Motor neuron (in vitro differentiated cells): ENCODE data around the gene DSCAML1. TPM values are rescaled to one million over a fixed set of nuclear protein-coding genes. Genes with fewer than 3 reads are reported as not detected.

Experiments used
- ATAC-seq, 8 experiments: fragments of 200-7000 bp; cut with Tn5 transposase; replicated peaks in 6 of 8; 2 replicates each; pipeline ENCODE4 v1.8.0; 2021; ENCODE audit warnings: mild to moderate bottlenecking in 8 of 8, moderate library complexity in 8 of 8
- H3K27ac ChIP-seq, 2 donors: fragments of 250-450 bp; sonication (Bioruptor Pico); 2 replicates each; pipeline ENCODE4 v1.9.0; 2021; ENCODE audit warnings: antibody characterized with exemption in 2 of 2, mild to moderate bottlenecking in 2 of 2, moderate library complexity in 1 of 2
- H3K4me1 ChIP-seq, 2 donors: fragments of 250-450 bp; sonication (Bioruptor Pico); replicated peaks in 1 of 2; 2 replicates each; pipeline ENCODE4 v1.6.1; 2021; ENCODE audit warnings: antibody characterized with exemption in 2 of 2, mild to moderate bottlenecking in 2 of 2, moderate library complexity in 1 of 2
- H3K4me3 ChIP-seq, 5 donors: fragments of 250-450 bp; sonication (Bioruptor Pico); 2 replicates each; pipeline ENCODE4 v1.9.0; 2021; ENCODE audit warnings: antibody characterized with exemption in 5 of 5, mild to moderate bottlenecking in 5 of 5, moderate library complexity in 4 of 5
- WGBS, 10 experiments: fragments of 450-650 bp; shearing (Covaris generic); methylation state at CpG; one replicate each; pipeline ENCODE4 v1.0.0; 2022; 5-methylcytosine and 5-hydroxymethylcytosine counted together
- in situ Hi-C, 9 experiments: fragments of 400-800 bp; cut with MboI; loops; one replicate each; pipeline ENCODE4 v1.15.0; 2021; ENCODE audit warnings: low sequenced_read_pairs in 9 of 9, low pct_unique_long_range_greater_than_20kb in 2 of 9; ENCODE audit not compliant: unreplicated experiment in 9 of 9
- total RNA-seq, 8 experiments: library from RNA; unstranded; fragments of 300-600 nt; gene quantifications; 2 replicates each; pipeline versions ENCODE4 v1.2.3 to v1.2.4, GENCODE V29; 2022

DSCAML1 gene
- total RNA-seq, 8 experiments from 2014 or later, result 0.08 to 0.71 (median 0.42) TPM; not detected in 2

GRCh38 chr11:117442049-117442868 lies 354.8 kb downstream of the DSCAML1 start:
- Histone ChIP-seq H3K4me3 (no peak overlapping the region), H3K27ac (no peak overlapping the region), H3K4me1 (peaks cover 20 to 21% of the 10 kb centered on the region in 2 donors)
- no peak for ATAC-seq
- in situ Hi-C loops, result loop anchor here (10.0 to 25.0 kb wide), 5 partner anchors 170 to 620 kb away; partner anchors contain the start of genes FXYD2 (in 6 of the 9) and TMPRSS13 (in 2 of the 9)
- 43 to 100% (median 90%) methylated on average over 3 to 16 of the region's 16 CpGs; no CpG with 5 or more reads in 1 of the 10 experiments for WGBS, 10 experiments

GRCh38 chr11:117441146-117441975 lies 355.7 kb downstream of the DSCAML1 start:
- 50 to 100% (median 85%) methylated on average over 1 to 7 of the region's 14 CpGs; no CpG with 5 or more reads in 6 of the 10 experiments for WGBS, 10 experiments
- ATAC-seq, result no peak
- H3K4me3 ChIP-seq, result no peak overlapping the region
- H3K27ac ChIP-seq, result no peak overlapping the region
- H3K4me1 ChIP-seq, result peaks cover 20 to 21% of the 10 kb centered on the region in 2 donors
- in situ Hi-C loops, result loop anchor here (10.0 to 25.0 kb wide), 5 partner anchors 171 to 621 kb away; partner anchors contain the start of genes FXYD2 (in 6 of the 9) and TMPRSS13 (in 2 of the 9)

GRCh38 chr11:117440258-117440657 lies 356.8 kb downstream of the DSCAML1 start:
- in situ Hi-C loops, result loop anchor here (10.0 to 25.0 kb wide), 5 partner anchors 172 to 622 kb away; partner anchors contain the start of genes FXYD2 (in 6 of the 9) and TMPRSS13 (in 2 of the 9)
- no peak overlapping the region for H3K27ac ChIP-seq
- no peak for ATAC-seq
- WGBS, 10 experiments, result 0 to 96% (median 77%) methylated on average over 1 to 8 of the region's 8 CpGs; no CpG with 5 or more reads in 1 of the 10 experiments
- H3K4me3 ChIP-seq, result no peak overlapping the region
- peaks cover 20% of the 10 kb centered on the region in 2 donors for H3K4me1 ChIP-seq

- H3K27ac ChIP-seq, result no peak overlapping the region
- no peak for ATAC-seq
- in situ Hi-C loops, result loop anchor here (25.0 kb wide), 4 partner anchors 173 to 623 kb away; partner anchors contain the start of genes FXYD2 (in 6 of the 9) and TMPRSS13 (in 2 of the 9)
- no peak overlapping the region for H3K4me3 ChIP-seq
- peaks cover 10% of the 10 kb centered on the region in 2 donors for H3K4me1 ChIP-seq
- 83% methylated on average over 1 of the region's 13 CpGs; no CpG with 5 or more reads in 9 of the 10 experiments for whole genome bisulfite sequencing, 10 experiments
Measured at GRCh38 chr11:117439256-117439655, 357.8 kb downstream of the DSCAML1 start.

- peaks cover 3% of the 10 kb centered on the region in 2 donors for H3K4me1 ChIP-seq
- peak in 4 of 8 experiments; percentile 26 to 68 (median 38) for ATAC-seq
- 45 to 87% methylated on average over 3 to 4 of the region's 17 CpGs; no CpG with 5 or more reads in 8 of the 10 experiments for WGBS, 10 experiments
- H3K27ac ChIP-seq, result no peak overlapping the region
- no peak overlapping the region for H3K4me3 ChIP-seq
- in situ Hi-C loops, result loop anchor here (25.0 kb wide), 4 partner anchors 174 to 624 kb away; partner anchors contain the start of genes FXYD2 (in 6 of the 9) and TMPRSS13 (in 2 of the 9)
Measured at GRCh38 chr11:117438371-117439000, 358.5 kb downstream of the DSCAML1 start.

- Histone ChIP-seq H3K4me3 (no peak overlapping the region), H3K27ac (no peak overlapping the region), H3K4me1 (no peaks in the 10 kb centered on the region)
- peak in 3 of 8 experiments; percentile 6 to 18 (median 9) for ATAC-seq
- WGBS, 10 experiments, result 93% methylated on average over 6 of the region's 14 CpGs; no CpG with 5 or more reads in 9 of the 10 experiments
- in situ Hi-C loops, result loop anchor here (25.0 kb wide), 4 partner anchors 175 to 625 kb away; partner anchors contain the start of genes FXYD2 (in 6 of the 9) and TMPRSS13 (in 2 of the 9)
Measured at GRCh38 chr11:117437791-117438130, 359.3 kb downstream of the DSCAML1 start.

GRCh38 chr11:117437041-117437790 lies 359.8 kb downstream of the DSCAML1 start:
- in situ Hi-C loops, result loop anchor here (25.0 kb wide), 4 partner anchors 175 to 625 kb away; partner anchors contain the start of genes FXYD2 (in 6 of the 9) and TMPRSS13 (in 2 of the 9)
- WGBS, 10 experiments, result 37 to 100% (median 79%) methylated on average over 2 to 10 of the region's 23 CpGs; no CpG with 5 or more reads in 3 of the 10 experiments
- Histone ChIP-seq H3K27ac (no peak overlapping the region), H3K4me3 (no peak overlapping the region), H3K4me1 (no peaks in the 10 kb centered on the region)
- ATAC-seq, result peak in 2 of 8 experiments; percentile 7 to 9

GRCh38 chr11:117435326-117435725 lies 361.7 kb downstream of the DSCAML1 start:
- ATAC-seq, result no peak
- Histone ChIP-seq H3K4me1 (no peaks in the 10 kb centered on the region), H3K4me3 (no peak overlapping the region), H3K27ac (no peak overlapping the region)
- WGBS, 10 experiments, result 40 to 100% methylated on average over 1 of the region's 6 CpGs; no CpG with 5 or more reads in 8 of the 10 experiments
- in situ Hi-C loops, result loop anchor here (25.0 kb wide), 4 partner anchors 177 to 627 kb away; partner anchors contain the start of genes FXYD2 (in 6 of the 9) and TMPRSS13 (in 2 of the 9)

GRCh38 chr11:117434481-117434880 lies 362.5 kb downstream of the DSCAML1 start:
- Histone ChIP-seq H3K4me3 (no peak overlapping the region), H3K27ac (no peak overlapping the region), H3K4me1 (peaks cover 7 to 8% of the 10 kb centered on the region in 2 donors)
- 0 to 100% (median 84%) methylated on average over 1 of the region's 1 CpG for WGBS, 10 experiments
- ATAC-seq, result no peak
- in situ Hi-C loops, result loop anchor here (25.0 kb wide), 4 partner anchors 178 to 628 kb away; partner anchors contain the start of genes FXYD2 (in 6 of the 9) and TMPRSS13 (in 2 of the 9)

- in situ Hi-C loops, result loop anchor here (25.0 kb wide), 4 partner anchors 179 to 629 kb away; partner anchors contain the start of genes FXYD2 (in 6 of the 9) and TMPRSS13 (in 2 of the 9)
- no peak for ATAC-seq
- Histone ChIP-seq H3K27ac (no peak overlapping the region), H3K4me1 (peaks cover 10 to 11% of the 10 kb centered on the region in 2 donors), H3K4me3 (no peak overlapping the region)
Measured at GRCh38 chr11:117433717-117434116, 363.3 kb downstream of the DSCAML1 start.

- WGBS, 10 experiments, result 20 to 100% (median 92%) methylated on average over 1 to 5 of the region's 7 CpGs; no CpG with 5 or more reads in 7 of the 10 experiments
- in situ Hi-C loops, result loop anchor here (25.0 kb wide), 4 partner anchors 181 to 631 kb away; partner anchors contain the start of genes FXYD2 (in 6 of the 9) and TMPRSS13 (in 2 of the 9)
- no peak for ATAC-seq
- no peak overlapping the region for H3K4me3 ChIP-seq
- H3K27ac ChIP-seq, result no peak overlapping the region
- peaks cover 20 to 22% of the 10 kb centered on the region in 2 donors for H3K4me1 ChIP-seq
Measured at GRCh38 chr11:117431436-117431835, 365.6 kb downstream of the DSCAML1 start.
